ENCODE measurements around the gene EFNA4. TPM values are rescaled to one million over a fixed set of nuclear protein-coding genes. Genes with fewer than 3 reads are reported as not detected.

EFNA4 gene
- total RNA-seq, 1 donor from 2014 or later = 46.8 TPM

DNA sequence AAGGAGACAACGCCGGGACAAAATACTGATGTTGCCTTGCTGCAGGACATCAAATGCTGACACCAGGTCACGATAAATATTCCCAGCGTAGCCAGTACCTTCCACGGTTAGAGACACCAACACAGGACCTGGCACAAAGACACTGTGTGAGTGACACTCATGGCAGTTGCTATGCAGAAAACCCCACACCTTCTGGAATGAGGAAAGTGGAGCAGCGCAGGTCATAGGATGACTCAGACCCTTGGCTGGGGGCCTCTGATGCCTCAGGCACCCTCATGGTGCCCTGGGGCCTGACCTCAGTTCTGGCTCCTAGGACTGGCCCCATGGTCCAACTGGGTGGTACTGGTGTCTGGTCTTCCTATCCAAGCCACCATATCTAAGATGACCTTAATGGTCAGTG lies 37.0 kb upstream of the EFNA4 start:
- DNase-seq (ENCODE audit: low spot score, unreplicated experiment) = no peak
- Mint-ChIP-seq H3K9me3 (ENCODE audit: low read depth) (no peaks in the 10 kb centered on the region), H3K27me3 (peaks cover 6% of the 10 kb centered on the region), H3K27ac (no peak overlapping the region), H3K36me3 (ENCODE audit: insufficient read depth) (no peaks in the 10 kb centered on the region), H3K4me1 (ENCODE audit: low read depth) (no peaks in the 10 kb centered on the region), H3K4me3 (ENCODE audit: low read depth) (no peak overlapping the region)
- TF ChIP-seq, protein P1, sequence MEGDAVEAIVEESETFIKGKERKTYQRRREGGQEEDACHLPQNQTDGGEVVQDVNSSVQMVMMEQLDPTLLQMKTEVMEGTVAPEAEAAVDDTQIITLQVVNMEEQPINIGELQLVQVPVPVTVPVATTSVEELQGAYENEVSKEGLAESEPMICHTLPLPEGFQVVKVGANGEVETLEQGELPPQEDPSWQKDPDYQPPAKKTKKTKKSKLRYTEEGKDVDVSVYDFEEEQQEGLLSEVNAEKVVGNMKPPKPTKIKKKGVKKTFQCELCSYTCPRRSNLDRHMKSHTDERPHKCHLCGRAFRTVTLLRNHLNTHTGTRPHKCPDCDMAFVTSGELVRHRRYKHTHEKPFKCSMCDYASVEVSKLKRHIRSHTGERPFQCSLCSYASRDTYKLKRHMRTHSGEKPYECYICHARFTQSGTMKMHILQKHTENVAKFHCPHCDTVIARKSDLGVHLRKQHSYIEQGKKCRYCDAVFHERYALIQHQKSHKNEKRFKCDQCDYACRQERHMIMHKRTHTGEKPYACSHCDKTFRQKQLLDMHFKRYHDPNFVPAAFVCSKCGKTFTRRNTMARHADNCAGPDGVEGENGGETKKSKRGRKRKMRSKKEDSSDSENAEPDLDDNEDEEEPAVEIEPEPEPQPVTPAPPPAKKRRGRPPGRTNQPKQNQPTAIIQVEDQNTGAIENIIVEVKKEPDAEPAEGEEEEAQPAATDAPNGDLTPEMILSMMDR (IDR thresholded peaks at IDR 0.05; ENCODE audit: unreplicated experiment) = no peak

GRCh38 chr1:155029513-155030242 lies 33.9 kb upstream of the EFNA4 start:
- no peaks in the 10 kb centered on the region for H3K9me3 Mint-ChIP-seq (ENCODE audit: low read depth)
- H3K4me3 Mint-ChIP-seq (ENCODE audit: low read depth) = no peak overlapping the region
- TF ChIP-seq, protein P1 (IDR thresholded peaks at IDR 0.05; ENCODE audit: unreplicated experiment) = no peak
- H3K36me3 Mint-ChIP-seq (ENCODE audit: insufficient read depth) = no peaks in the 10 kb centered on the region
- no peaks in the 10 kb centered on the region for H3K4me1 Mint-ChIP-seq (ENCODE audit: low read depth)
- H3K27me3 Mint-ChIP-seq = peaks cover 8% of the 10 kb centered on the region
- no peak for DNase-seq (ENCODE audit: low spot score, unreplicated experiment)
- H3K27ac Mint-ChIP-seq = no peak overlapping the region

DNA sequence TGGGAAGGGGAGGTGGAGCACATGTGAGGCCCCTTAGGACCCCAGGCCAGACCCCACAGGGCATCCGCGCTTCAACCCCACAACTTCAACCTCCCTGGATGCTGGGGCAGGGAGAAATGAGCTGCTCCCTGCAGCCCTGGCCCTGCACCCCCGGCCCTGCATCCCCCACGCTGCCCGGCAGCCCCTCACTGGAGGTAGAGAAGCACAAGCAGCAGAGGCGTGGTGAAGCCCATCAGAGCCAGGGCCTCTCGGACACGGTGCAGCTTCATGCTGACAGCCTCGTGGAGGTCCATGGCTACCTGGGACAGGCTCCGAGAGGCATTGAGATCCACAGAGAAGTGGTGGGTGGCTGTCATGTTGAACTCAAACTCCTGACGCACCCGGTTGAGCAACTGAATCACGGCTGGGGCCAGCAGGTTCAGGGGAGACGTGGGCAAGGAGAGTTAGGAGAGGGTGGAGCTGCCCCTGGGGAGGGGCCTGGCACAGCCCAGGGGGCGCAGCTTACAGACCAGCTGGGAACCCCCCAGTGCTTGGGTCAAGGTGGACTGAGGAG lies 33.2 kb upstream of the EFNA4 start:
- TF ChIP-seq, protein P1 (IDR thresholded peaks at IDR 0.05; ENCODE audit: unreplicated experiment) = no peak
- Mint-ChIP-seq H3K4me3 (ENCODE audit: low read depth) (no peak overlapping the region), H3K4me1 (ENCODE audit: low read depth) (no peaks in the 10 kb centered on the region), H3K36me3 (ENCODE audit: insufficient read depth) (no peaks in the 10 kb centered on the region), H3K27ac (no peak overlapping the region), H3K27me3 (peaks cover 11% of the 10 kb centered on the region), H3K9me3 (ENCODE audit: low read depth) (no peaks in the 10 kb centered on the region)
- no peak for DNase-seq (ENCODE audit: low spot score, unreplicated experiment)

DNA sequence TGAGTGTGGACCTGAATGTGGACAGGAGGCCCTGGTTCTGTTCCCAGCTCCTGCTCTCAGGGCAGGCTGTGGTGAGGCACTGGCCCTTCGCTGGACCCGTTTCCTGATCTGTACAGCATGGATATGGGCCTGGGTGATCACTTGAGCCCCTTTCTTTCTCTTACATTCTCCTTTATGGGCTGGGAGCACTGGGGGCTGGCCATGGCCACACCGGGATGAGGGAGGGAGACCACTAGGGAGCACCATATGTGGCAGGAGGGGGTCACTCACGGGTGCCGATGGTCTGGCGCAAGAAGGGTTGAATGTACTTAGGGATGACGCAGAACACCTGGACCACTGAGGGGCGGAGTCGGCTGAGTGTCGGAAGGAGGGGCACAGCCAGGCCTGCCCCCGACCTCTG lies 32.6 kb upstream of the EFNA4 start:
- H3K27me3 Mint-ChIP-seq = peaks cover 11% of the 10 kb centered on the region
- no peaks in the 10 kb centered on the region for H3K9me3 Mint-ChIP-seq (ENCODE audit: low read depth)
- H3K4me3 Mint-ChIP-seq (ENCODE audit: low read depth) = no peak overlapping the region
- no peak for DNase-seq (ENCODE audit: low spot score, unreplicated experiment)
- no peak overlapping the region for H3K27ac Mint-ChIP-seq
- TF ChIP-seq, protein P1 (IDR thresholded peaks at IDR 0.05; ENCODE audit: unreplicated experiment) = no peak
- H3K36me3 Mint-ChIP-seq (ENCODE audit: insufficient read depth) = no peaks in the 10 kb centered on the region
- no peaks in the 10 kb centered on the region for H3K4me1 Mint-ChIP-seq (ENCODE audit: low read depth)

GRCh38 chr1:155032886-155033285 lies 30.7 kb upstream of the EFNA4 start:
- no peak overlapping the region for H3K27ac Mint-ChIP-seq

More at GRCh38 chr1:155032886-155033285, 30.7 kb upstream of the EFNA4 start:
- TF ChIP-seq, protein P1 (IDR thresholded peaks at IDR 0.05; ENCODE audit: unreplicated experiment) = no peak
- Mint-ChIP-seq H3K4me1 (ENCODE audit: low read depth) (no peaks in the 10 kb centered on the region), H3K4me3 (ENCODE audit: low read depth) (no peak overlapping the region), H3K27me3 (peaks cover 15% of the 10 kb centered on the region), H3K36me3 (ENCODE audit: insufficient read depth) (no peaks in the 10 kb centered on the region), H3K9me3 (ENCODE audit: low read depth) (no peaks in the 10 kb centered on the region)
- no peak for DNase-seq (ENCODE audit: low spot score, unreplicated experiment)
